Body of pancreas (tissue), 4 donors: ENCODE measurements around the gene PIEZO2.

Experiments used
- CTCF ChIP-seq, 7 experiments: fragments of 450-650 bp in 4 of 7; fragments of 200-600 bp in 3 of 7; sonication (generic) in 3 of 7; IDR thresholded peaks; one replicate each; pipeline ENCODE4 v1.5.1; 2016 to 2019; ENCODE audit warnings: antibody characterized with exemption in 7 of 7
- POLR2A ChIP-seq, 3 donors: fragments of 450-650 bp; IDR thresholded peaks; one replicate each; pipeline ENCODE4 v1.6.1; 2016; ENCODE audit warnings: antibody characterized with exemption in 3 of 3, mild to moderate bottlenecking in 2 of 3

- TF ChIP-seq CTCF (IDR thresholded peaks at IDR 0.05) (no peak), POLR2A (IDR thresholded peaks at IDR 0.05) (no peak)
These were observed 221.9 kb downstream of the PIEZO2 start for GRCh38 chr18:10927286-10927992.
